SW480 (cell line): ENCODE data around the gene HTT.
"Not testable (repeated sequence)": the region's sequence is repeated elsewhere in the genome, so short reads cannot be mapped to it uniquely, and the experiment has no call there.

ENCODE experiments used
- DNase-seq: peaks from one replicate; pipeline ENCODE4 v3.0.0-alpha.2; 2016; ENCODE audit warnings: low spot score

HTT gene

GRCh38 chr4:3046162-3046561, 28.3 kb upstream of the HTT start:
- DNase-seq, result no peak

- DNase-seq, result no peak
Measured at GRCh38 chr4:3046623-3047022, 27.9 kb upstream of the HTT start.

GRCh38 chr4:3047464-3048286, 26.8 kb upstream of the HTT start:
- DNase-seq, result peak; percentile 61

GRCh38 chr4:3051141-3051897, 23.2 kb upstream of the HTT start:
- DNase-seq, result not testable (repeated sequence)

- DNase-seq, result no peak
Measured at GRCh38 chr4:3054169-3054759, 20.2 kb upstream of the HTT start.

- no peak for DNase-seq
Measured at GRCh38 chr4:3059943-3060342, 14.5 kb upstream of the HTT start.

GRCh38 chr4:3060946-3061345, 13.5 kb upstream of the HTT start:
- DNase-seq, result no peak

- no peak for DNase-seq
Measured at GRCh38 chr4:3062471-3062870, 12.0 kb upstream of the HTT start.

GRCh38 chr4:3065551-3065950, 8.9 kb upstream of the HTT start:
- no peak for DNase-seq

GRCh38 chr4:3066836-3067400, 7.6 kb upstream of the HTT start:
- no peak for DNase-seq

GRCh38 chr4:3067473-3068001, 6.9 kb upstream of the HTT start:
- DNase-seq, result no peak

- no peak for DNase-seq
Measured at GRCh38 chr4:3069661-3070199, 4.8 kb upstream of the HTT start.

- peak; percentile 10 for DNase-seq
Measured at GRCh38 chr4:3070709-3071500, 3.6 kb upstream of the HTT start.

GRCh38 chr4:3071811-3072210, 2.7 kb upstream of the HTT start:
- no peak for DNase-seq

GRCh38 chr4:3073158-3074077, 1.1 kb upstream of the HTT start:
- no peak for DNase-seq

- peak; percentile 68 for DNase-seq
Measured at GRCh38 chr4:3074846-3075651, 568 bp downstream of the HTT start.

GRCh38 chr4:3075652-3075981, 1.1 kb downstream of the HTT start:
- DNase-seq, result no peak

- DNase-seq, result no peak
Measured at GRCh38 chr4:3077796-3078195, 3.3 kb downstream of the HTT start.

- no peak for DNase-seq
Measured at GRCh38 chr4:3079694-3080123, 5.2 kb downstream of the HTT start.
